ENCODE results near the gene NCF2. TPM values are rescaled to one million over a fixed set of nuclear protein-coding genes. Genes with fewer than 3 reads are reported as not detected.
"Not testable (repeated sequence)": the region's sequence is repeated elsewhere in the genome, so short reads cannot be mapped to it uniquely, and the experiment has no call there.

Gene NCF2
- total RNA-seq, 3 donors from 2014 or later = 4.6 to 45.0 (median 13.0) TPM

GRCh38 chr1:183622013-183622412 is 31.8 kb upstream of the NCF2 start:
- DNase-seq (ENCODE audit: low spot score in 2 of 2) = no peak
- Histone ChIP-seq H3K27me3 (no peaks in the 10 kb centered on the region), H3K4me3 (no peak overlapping the region), H3K9me3 (no peaks in the 10 kb centered on the region), H3K36me3 (no peaks in the 10 kb centered on the region), H3K27ac (no peak overlapping the region), H3K4me1 (no peaks in the 10 kb centered on the region)
- TF ChIP-seq POLR2A (IDR thresholded peaks at IDR 0.05) = no peak
- no peak for TF ChIP-seq CTCF (IDR thresholded peaks at IDR 0.05)
- no peak for TF ChIP-seq POLR2AphosphoS5 (IDR thresholded peaks at IDR 0.05)
- intact Hi-C loops (cut with DNase I; ENCODE audit: low total_unique reads) = no loop called here

GRCh38 chr1:183620311-183620710 is 30.1 kb upstream of the NCF2 start:
- Histone ChIP-seq H3K36me3 (no peaks in the 10 kb centered on the region), H3K4me1 (no peaks in the 10 kb centered on the region), H3K27me3 (no peaks in the 10 kb centered on the region), H3K9me3 (no peaks in the 10 kb centered on the region), H3K27ac (no peak overlapping the region), H3K4me3 (no peak overlapping the region)
- no peak for DNase-seq (ENCODE audit: low spot score in 2 of 2)
- no peak for TF ChIP-seq CTCF (IDR thresholded peaks at IDR 0.05)
- no peak for TF ChIP-seq POLR2AphosphoS5 (IDR thresholded peaks at IDR 0.05)
- no peak for TF ChIP-seq POLR2A (IDR thresholded peaks at IDR 0.05)
- intact Hi-C loops (cut with DNase I; ENCODE audit: low total_unique reads) = no loop called here

GRCh38 chr1:183619781-183620180 is 29.5 kb upstream of the NCF2 start:
- no peaks in the 10 kb centered on the region for H3K9me3 ChIP-seq
- TF ChIP-seq POLR2A (IDR thresholded peaks at IDR 0.05) (no peak), POLR2AphosphoS5 (IDR thresholded peaks at IDR 0.05) (no peak), CTCF (IDR thresholded peaks at IDR 0.05) (no peak)
- H3K27me3 ChIP-seq = no peaks in the 10 kb centered on the region
- intact Hi-C loops (cut with DNase I; ENCODE audit: low total_unique reads) = no loop called here
- DNase-seq (ENCODE audit: low spot score in 2 of 2) = no peak
- no peaks in the 10 kb centered on the region for H3K4me1 ChIP-seq
- H3K36me3 ChIP-seq = no peaks in the 10 kb centered on the region
- H3K27ac ChIP-seq = no peak overlapping the region
- H3K4me3 ChIP-seq = no peak overlapping the region

GRCh38 chr1:183618202-183618601 is 27.9 kb upstream of the NCF2 start:
- H3K36me3 ChIP-seq; H3K27ac ChIP-seq; DNase-seq (ENCODE audit: low spot score in 2 of 2); H3K27me3 ChIP-seq; intact Hi-C loops (cut with DNase I; ENCODE audit: low total_unique reads); H3K9me3 ChIP-seq; H3K4me1 ChIP-seq; H3K4me3 ChIP-seq: not testable (repeated sequence)

GRCh38 chr1:183612975-183613374 is 22.7 kb upstream of the NCF2 start:
- DNase-seq (ENCODE audit: low spot score in 2 of 2); H3K27me3 ChIP-seq; H3K9me3 ChIP-seq; H3K27ac ChIP-seq; H3K36me3 ChIP-seq; H3K4me1 ChIP-seq; H3K4me3 ChIP-seq; intact Hi-C loops (cut with DNase I; ENCODE audit: low total_unique reads): not testable (repeated sequence)

GRCh38 chr1:183612407-183612806 is 22.1 kb upstream of the NCF2 start:
- Histone ChIP-seq H3K9me3 (no peaks in the 10 kb centered on the region), H3K27ac (no peak overlapping the region), H3K27me3 (no peaks in the 10 kb centered on the region), H3K4me3 (no peak overlapping the region), H3K36me3 (no peaks in the 10 kb centered on the region), H3K4me1 (no peaks in the 10 kb centered on the region)
- intact Hi-C loops (cut with DNase I; ENCODE audit: low total_unique reads) = no loop called here
- no peak for DNase-seq (ENCODE audit: low spot score in 2 of 2)
- no peak for TF ChIP-seq POLR2AphosphoS5 (IDR thresholded peaks at IDR 0.05)
- no peak for TF ChIP-seq POLR2A (IDR thresholded peaks at IDR 0.05)
- TF ChIP-seq CTCF (IDR thresholded peaks at IDR 0.05) = no peak
